K562 (cell line): ENCODE data around the gene CYSRT1.

Experiments
- IRF1 ChIP-seq: sonication (generic); formaldehyde crosslinking; IDR thresholded peaks from 2 replicates; pipeline ENCODE4 v1.8.0; 2022; ENCODE audit warnings: missing genetic modification reagents, mild to moderate bottlenecking, borderline replicate concordance
- RBFOX2 ChIP-seq: fragments of 200-400 bp; formaldehyde crosslinking; IDR thresholded peaks from 2 replicates; pipeline ENCODE4 v1.6.1; 2017; ENCODE audit warnings: low read depth, mild to moderate bottlenecking, low read length, moderate library complexity
- ZNF384 ChIP-seq: IDR thresholded peaks from 2 replicates; pipeline ENCODE4 v1.6.1; 2012; ENCODE audit warnings: low read depth, low read length, improper control_type of control experiment

GRCh38 chr9:137243626-137244485 lies 18.9 kb downstream of the CYSRT1 start:
- TF ChIP-seq ZNF384, result no peak
- TF ChIP-seq RBFOX2, result no peak; the same call in 1 of the 2 replicates
- TF ChIP-seq IRF1, result no peak
